Measurements from ENCODE around the gene EARS2. TPM values are rescaled to one million over a fixed set of nuclear protein-coding genes. Genes with fewer than 3 reads are reported as not detected.

The EARS2 gene
- total and polyA plus RNA-seq, 2 of the 4 experiments (the other 2 are of a cell fraction) = 28.1 to 37.8 TPM

- Histone ChIP-seq H3K36me3 (ENCODE audit: control insufficient read depth, insufficient read depth, low read length) (peaks cover 34% of the 10 kb centered on the region), H3K9ac (ENCODE audit: low read depth, low read length) (no peak overlapping the region), H4K20me1 (ENCODE audit: insufficient read depth, low read length) (no peaks in the 10 kb centered on the region), H3K23ac (ENCODE audit: low read depth, low read length) (no peak overlapping the region), H2BK5ac (ENCODE audit: low read depth, low read length, poor library complexity, severe bottlenecking) (no peak overlapping the region), H2BK20ac (ENCODE audit: low read depth, low read length) (no peak overlapping the region), H2BK120ac (ENCODE audit: low read depth, low read length) (no peak overlapping the region), H3K4me3 (ENCODE audit: insufficient read depth, low read depth, low read length) (no peak overlapping the region), H3K9me1 (ENCODE audit: insufficient read depth, low read length) (0 out of 2 replicates have a peak, but pooled peaks cover 7% of the 10 kb centered on the region), H3K14ac (replicated peaks; ENCODE audit: low read depth, low read length) (no peak overlapping the region), H3K56ac (ENCODE audit: extremely low read depth, insufficient read depth, low read length) (no peak overlapping the region), H3K9me3 (ENCODE audit: control insufficient read depth, insufficient read depth, low read length) (no peaks in the 10 kb centered on the region), H3K4me2 (ENCODE audit: low read depth, low read length) (no peak overlapping the region), H4K91ac (ENCODE audit: insufficient read depth, low read depth, low read length) (no peak overlapping the region), H2AK9ac (replicated peaks; ENCODE audit: low read depth, low read length, poor library complexity) (no peak overlapping the region), H3K18ac (ENCODE audit: low read depth, low read length) (no peak overlapping the region), H2AK5ac (ENCODE audit: low read depth, low read length) (no peak overlapping the region), H3K4ac (ENCODE audit: low read depth, low read length) (no peak overlapping the region), H3K27me3 (ENCODE audit: control insufficient read depth, insufficient read depth, low read length) (no peaks in the 10 kb centered on the region), H2AFZ (replicated peaks; ENCODE audit: low read length, poor library complexity) (no peak overlapping the region), H4K8ac (ENCODE audit: low read depth in 2 of 2, low read length in 2 of 2) (no peak overlapping the region), H3K27ac (ENCODE audit: insufficient read depth, low read length) (no peak overlapping the region), H3K79me1 (ENCODE audit: low read depth in 1 of 2, low read length in 2 of 2) (0 out of 4 replicates have a peak, but pooled peaks cover 0 to 2% of the 10 kb centered on the region in 2 experiments), H2BK15ac (ENCODE audit: low read depth, low read length) (no peak overlapping the region), H3K4me1 (ENCODE audit: control insufficient read depth, insufficient read depth, low read length) (no peaks in the 10 kb centered on the region), H4K5ac (ENCODE audit: low read depth, low read length) (no peak overlapping the region)
- ChIA-PET POLR2A (ENCODE audit: unreplicated experiment) (no interaction called here), CTCF (no interaction called here)
- dilution Hi-C loops (cut with HindIII; ENCODE audit: low sequenced_read_pairs, unreplicated experiment) = no loop called here
- in situ Hi-C loops (cut with MboI; ENCODE audit: low sequenced_read_pairs) = no loop called here
- no TSS peak for BruUV-seq (replicated peaks)
- ATAC-seq (ENCODE audit: low read depth) (no peak), DNase-seq (no peak)
- TF ChIP-seq USF2 (IDR thresholded peaks at IDR 0.05; ENCODE audit: low read depth, low read length) (peak; percentile 71), BHLHE40 (IDR thresholded peaks at IDR 0.05; ENCODE audit: low read depth, low read length) (no peak)
- intact Hi-C loops (cut with micrococcal nuclease) = no loop called here
- WGBS, 2 experiments (ENCODE audit: extremely low coverage in 2 of 2, insufficient read length in 1 of 2) = no CpG with 5 or more reads among the region's 5 CpGs
These were observed 37.9 kb downstream of the EARS2 start for GRCh38 chr16:23519282-23519681.
